Activated CD8-positive, alpha-beta memory T cell treated with anti-CD3 and anti-CD28 coated beads for 24 hours (primary cell): Measurements from ENCODE around the gene HUS1.
"Not testable (repeated sequence)": the region's sequence is repeated elsewhere in the genome, so short reads cannot be mapped to it uniquely, and the experiment has no call there.

ENCODE experiments used
- DNase-seq: peaks from one replicate; pipeline ENCODE4 v3.0.0-alpha.2; 2020

HUS1 gene

GRCh38 chr7:47979145-47979831, at the start of gene HUS1:
TSS of gene HUS1 (minus strand) at chr7:47979615. CDS start at chr7:47979519, 96 bp downstream.
- DNase-seq = peak; percentile 96

DNA sequence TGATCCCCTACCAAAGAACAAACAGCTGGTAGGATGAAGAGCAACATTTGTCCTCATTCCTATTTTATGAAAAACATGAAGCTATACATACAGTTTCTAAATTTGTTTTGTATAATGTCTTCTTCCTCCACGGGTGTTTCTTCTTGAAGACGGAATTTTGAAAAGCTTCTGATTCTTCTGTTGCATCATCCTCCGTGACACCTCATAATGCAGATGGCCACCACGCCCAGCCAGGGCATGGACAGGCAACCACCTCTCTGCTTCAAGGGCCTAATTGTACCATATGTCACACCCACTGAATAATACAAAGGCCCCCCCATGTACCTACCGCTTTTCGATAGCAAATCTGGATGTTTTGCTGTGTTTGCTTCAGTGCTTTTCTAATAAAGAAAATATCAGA, 49.5 kb upstream of the HUS1 start, which contains the start of gene SUN3:
SUN3 (minus strand) TSS at position 170 of the 400 bp plus-strand sequence; CDS start at position 1, 169 bp downstream.
- no peak for DNase-seq

- DNase-seq = no peak
These were observed 46.2 kb upstream of the HUS1 start for GRCh38 chr7:48025624-48026023.

- DNase-seq = no peak
These were observed 38.3 kb upstream of the HUS1 start for GRCh38 chr7:48017674-48018073.

GRCh38 chr7:48016641-48017040, 37.2 kb upstream of the HUS1 start:
- DNase-seq = no peak

GRCh38 chr7:48011951-48012350, 32.5 kb upstream of the HUS1 start:
- DNase-seq = no peak

DNA sequence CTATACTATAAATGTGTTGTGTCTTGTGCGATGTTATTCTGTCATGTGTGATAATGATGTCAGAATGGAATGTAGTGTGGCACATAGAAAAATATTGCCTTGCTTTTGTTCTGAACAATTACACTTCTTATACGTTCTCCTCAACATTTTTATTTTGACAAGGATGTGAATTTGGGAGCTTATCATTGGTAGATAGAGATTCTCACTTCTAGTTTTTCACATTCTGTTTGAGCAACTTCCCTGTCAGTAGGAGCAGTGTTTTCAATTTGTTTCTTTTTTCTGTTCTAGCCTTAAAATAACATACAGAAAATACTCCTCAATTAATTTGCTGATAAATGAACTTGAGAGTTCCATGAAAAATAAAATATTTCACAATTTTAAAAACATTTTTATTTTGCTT, 31.9 kb upstream of the HUS1 start:
- no peak for DNase-seq

DNA sequence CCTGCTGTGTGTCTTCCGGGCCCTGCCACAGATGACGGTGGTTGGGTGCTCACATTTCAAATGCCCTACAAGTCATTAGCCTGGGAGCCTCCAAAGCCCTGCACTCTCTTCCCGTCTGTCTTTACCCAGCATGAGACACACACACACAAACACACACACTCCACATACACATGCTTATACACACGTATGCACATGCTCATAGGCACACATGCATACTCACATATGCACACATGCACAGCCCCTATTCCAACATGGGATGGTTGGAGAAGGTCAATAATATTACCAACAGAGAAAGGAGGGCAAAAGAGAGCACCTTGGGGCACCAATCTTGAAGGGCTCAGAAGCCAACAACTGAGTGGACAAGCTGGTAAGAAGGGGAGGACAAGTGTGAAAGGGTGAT, 30.5 kb upstream of the HUS1 start:
- no peak for DNase-seq

GRCh38 chr7:48009257-48009656, 29.8 kb upstream of the HUS1 start:
- no peak for DNase-seq

DNA sequence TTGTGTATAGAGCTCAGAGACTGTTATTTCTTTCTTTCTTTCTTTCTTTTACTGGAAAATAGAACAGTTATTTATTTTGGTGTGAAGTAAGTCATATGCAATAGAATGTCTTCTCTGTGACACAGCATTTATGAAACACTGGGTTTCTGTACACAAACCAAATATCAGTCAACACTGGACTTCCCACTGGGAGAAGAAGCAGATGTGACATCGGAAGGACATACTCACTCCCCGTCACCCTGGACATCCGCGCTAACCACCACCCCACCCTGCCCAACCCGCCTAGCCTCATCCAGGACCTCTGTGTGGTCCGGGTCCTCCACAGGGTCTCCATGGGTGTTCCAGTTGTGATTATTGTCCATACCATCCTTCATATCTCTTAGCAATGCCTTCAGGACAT, 27.5 kb upstream of the HUS1 start:
- DNase-seq = no peak

DNA sequence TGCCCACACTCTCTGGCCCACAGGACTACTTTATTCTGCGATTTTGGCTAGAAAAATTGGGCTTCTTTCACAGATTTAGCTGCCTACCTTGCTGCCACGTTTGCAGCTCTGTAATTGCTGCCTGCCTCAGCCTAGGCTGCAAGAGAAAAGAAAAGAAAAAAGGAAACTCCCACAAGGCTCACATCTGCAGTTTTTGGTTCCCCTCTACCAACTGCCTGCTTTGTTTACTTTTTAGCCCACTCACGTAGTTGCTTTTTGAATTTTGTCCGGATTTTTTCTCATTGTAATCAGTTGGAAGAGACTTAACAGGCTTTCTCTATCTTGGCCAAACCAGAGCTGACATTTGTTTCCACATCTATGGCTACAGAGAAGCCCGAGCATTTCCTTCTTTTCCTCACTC, 25.2 kb upstream of the HUS1 start:
- no peak for DNase-seq

- no peak for DNase-seq
These were observed 24.6 kb upstream of the HUS1 start for GRCh38 chr7:48004032-48004431.

DNA sequence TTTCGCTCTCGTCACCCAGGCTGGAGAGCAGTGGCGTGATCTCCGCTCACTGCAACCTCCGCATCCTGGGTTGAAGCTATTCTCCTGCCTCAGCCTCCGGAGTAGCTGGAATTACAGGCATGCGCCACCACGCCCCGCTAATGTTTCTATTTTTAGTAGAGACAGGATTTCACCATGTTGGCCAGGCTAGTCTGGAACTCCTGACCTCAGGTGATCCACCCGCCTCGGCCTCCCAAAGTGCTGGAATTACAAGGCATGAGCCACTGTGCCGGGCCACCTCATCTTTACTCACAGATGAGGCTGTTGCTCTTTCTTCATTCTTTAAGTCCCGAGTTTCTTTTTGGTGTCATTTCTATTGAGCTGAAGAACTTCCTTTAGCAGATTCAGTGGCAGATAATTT, 20.7 kb upstream of the HUS1 start:
- DNase-seq = not testable (repeated sequence)

- DNase-seq = no peak
These were observed 20.0 kb upstream of the HUS1 start for GRCh38 chr7:47999413-47999812.

GRCh38 chr7:47992446-47992845, 13.0 kb upstream of the HUS1 start:
- no peak for DNase-seq

GRCh38 chr7:47991741-47992311, 12.4 kb upstream of the HUS1 start:
- DNase-seq = peak; percentile 93

- no peak for DNase-seq
These were observed 11.9 kb upstream of the HUS1 start for GRCh38 chr7:47991270-47991669.

- no peak for DNase-seq
These were observed 11.2 kb upstream of the HUS1 start for GRCh38 chr7:47990592-47990991.

- not testable (repeated sequence) for DNase-seq
These were observed 10.4 kb upstream of the HUS1 start for GRCh38 chr7:47989607-47990400.

- DNase-seq = no peak
These were observed 9.3 kb upstream of the HUS1 start for GRCh38 chr7:47988496-47989386.

DNA sequence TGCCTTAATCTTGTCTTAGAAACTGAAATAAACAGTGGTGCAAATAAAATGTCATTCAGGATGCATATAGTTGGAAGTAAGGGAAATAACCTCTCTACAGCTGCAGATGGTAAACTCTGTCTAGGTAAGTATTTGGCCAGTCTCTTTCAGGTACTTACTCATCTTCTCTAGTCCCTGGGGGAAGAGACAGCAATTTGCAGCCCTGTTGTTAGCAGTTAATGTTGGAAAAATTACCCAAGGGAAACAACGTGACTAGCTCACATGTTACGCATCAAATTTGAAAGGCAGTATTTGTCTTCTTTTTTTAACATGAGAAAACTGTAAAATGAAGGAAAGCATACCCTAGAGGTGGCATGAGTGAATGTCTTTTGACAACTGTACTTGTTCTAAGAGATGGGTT, 3.2 kb upstream of the HUS1 start:
- DNase-seq = no peak

DNA sequence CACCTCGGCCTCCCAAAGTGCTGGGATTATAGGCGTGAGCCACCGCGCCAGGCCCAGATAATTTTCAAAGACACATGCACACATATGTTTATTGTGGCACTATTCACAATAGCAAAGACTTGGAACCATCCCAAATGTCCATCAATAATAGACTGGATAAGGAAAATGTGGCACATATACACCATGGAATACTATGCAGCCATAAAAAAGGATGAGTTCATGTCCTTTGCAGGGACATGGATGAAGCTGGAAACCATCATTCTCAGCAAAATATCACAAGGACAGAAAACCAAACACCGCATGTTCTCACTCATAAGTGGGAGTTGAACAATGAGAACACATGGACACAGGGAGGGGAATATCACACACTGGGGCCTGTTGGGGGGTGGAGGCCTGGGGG, 1.2 kb upstream of the HUS1 start:
- not testable (repeated sequence) for DNase-seq

GRCh38 chr7:47979832-47980181, 392 bp upstream of the HUS1 start:
- no peak for DNase-seq
